WTC11 (cell line): ENCODE measurements around the gene PLD1. TPM values are rescaled to one million over a fixed set of nuclear protein-coding genes. Genes with fewer than 3 reads are reported as not detected.

Experiments used
- ATAC-seq: fragments of 200-7000 bp; cut with Tn5 transposase; 2 replicates; pipeline ENCODE4 v1.10.0; 2021; ENCODE audit warnings: mild to moderate bottlenecking, moderate library complexity
- CTCF ChIA-PET: fragments of 300-600 bp; sonication (Branson Sonifier 250); formaldehyde crosslinking; loops from one replicate; lab custom pipeline; 2021; ENCODE audit warnings: antibody characterized with exemption; lab: Charles Lee
- POLR2A ChIA-PET: fragments of 350-600 bp; sonication (Branson Sonifier 250); formaldehyde crosslinking; loops from one replicate; lab custom pipeline; 2021; ENCODE audit warnings: antibody characterized with exemption; lab: Charles Lee
- DNase-seq: peaks from one replicate; pipeline ENCODE4 v3.0.0; 2021; ENCODE audit warnings: low spot score
- H3K27ac Mint-ChIP-seq: 2 replicates; pipeline ENCODE4 v1.8.0; 2021; ENCODE audit warnings: mixed read lengths
- H3K27me3 Mint-ChIP-seq: 2 replicates; pipeline ENCODE4 v1.8.0; 2021; ENCODE audit warnings: low read depth, mild to moderate bottlenecking, moderate library complexity, mixed read lengths
- H3K36me3 Mint-ChIP-seq: 2 replicates; pipeline ENCODE4 v1.8.0; 2021; ENCODE audit warnings: mixed read lengths
- H3K4me1 Mint-ChIP-seq: 2 replicates; pipeline ENCODE4 v1.8.0; 2022; ENCODE audit warnings: mixed read lengths
- H3K4me3 Mint-ChIP-seq: 2 replicates; pipeline ENCODE4 v1.8.0; 2021; ENCODE audit warnings: mild to moderate bottlenecking, moderate library complexity, mixed read lengths
- H3K9me3 Mint-ChIP-seq: 2 replicates; pipeline ENCODE4 v1.8.0; 2021; ENCODE audit warnings: mixed read lengths
- AFF4 ChIP-seq: sonication (generic); formaldehyde crosslinking; IDR thresholded peaks from 2 replicates; pipeline ENCODE4 v1.8.1; 2023; ENCODE audit warnings: mild to moderate bottlenecking, missing genetic modification reagents, borderline replicate concordance
- ATF1 ChIP-seq: sonication (generic); formaldehyde crosslinking; IDR thresholded peaks from 2 replicates; pipeline ENCODE4 v1.8.1; 2023; ENCODE audit warnings: mild to moderate bottlenecking, moderate library complexity, missing genetic modification reagents
- ATF6 ChIP-seq: sonication (generic); formaldehyde crosslinking; IDR thresholded peaks from 2 replicates; pipeline ENCODE4 v1.8.1; 2023; ENCODE audit warnings: mild to moderate bottlenecking, missing genetic modification reagents
- CBFB ChIP-seq: sonication (generic); formaldehyde crosslinking; IDR thresholded peaks from 2 replicates; pipeline ENCODE4 v1.8.1; 2022; ENCODE audit warnings: mild to moderate bottlenecking, low read depth, missing genetic modification reagents
- CREB1 ChIP-seq: sonication (generic); formaldehyde crosslinking; IDR thresholded peaks from 2 replicates; pipeline ENCODE4 v1.8.0; 2023; ENCODE audit warnings: mild to moderate bottlenecking, missing genetic modification reagents
- ETV6 ChIP-seq: sonication (generic); formaldehyde crosslinking; IDR thresholded peaks from 2 replicates; pipeline ENCODE4 v1.8.1; 2022; ENCODE audit warnings: mild to moderate bottlenecking, missing genetic modification reagents
- GABPB1 ChIP-seq: sonication (generic); formaldehyde crosslinking; IDR thresholded peaks from 2 replicates; pipeline ENCODE4 v1.8.1; 2023; ENCODE audit warnings: mild to moderate bottlenecking, missing genetic modification reagents
- JAZF1 ChIP-seq: fragments of 250-450 bp; sonication (Bioruptor Pico); IDR thresholded peaks from 2 replicates; pipeline ENCODE4 v1.9.0; 2021; ENCODE audit warnings: moderate library complexity, mild to moderate bottlenecking, inconsistent platforms
- PREB ChIP-seq: sonication (generic); formaldehyde crosslinking; IDR thresholded peaks from 2 replicates; pipeline ENCODE4 v1.8.1; 2022; ENCODE audit warnings: mild to moderate bottlenecking, missing genetic modification reagents, moderate library complexity, borderline replicate concordance
- TEAD4 ChIP-seq: sonication (generic); formaldehyde crosslinking; IDR thresholded peaks from 2 replicates; pipeline ENCODE4 v1.8.0; 2022; ENCODE audit warnings: mild to moderate bottlenecking, missing genetic modification reagents
- ZNF232 ChIP-seq: sonication (generic); formaldehyde crosslinking; IDR thresholded peaks from 2 replicates; pipeline ENCODE4 v1.8.0; 2022; ENCODE audit warnings: mild to moderate bottlenecking, missing genetic modification reagents
- ZNF263 ChIP-seq: sonication (generic); formaldehyde crosslinking; IDR thresholded peaks from 2 replicates; pipeline ENCODE4 v1.8.1; 2022; ENCODE audit warnings: low read depth, mild to moderate bottlenecking, moderate library complexity, missing genetic modification reagents
- total RNA-seq: library from RNA; stranded (reverse); gene quantifications from 3 replicates; pipeline ENCODE4 v1.2.3, GENCODE V29; 2021
- TF ChIP-seq, protein P1 (sequence below): sonication (generic); formaldehyde crosslinking; IDR thresholded peaks from 2 replicates; pipeline ENCODE4 v1.8.0; 2023; ENCODE audit warnings: missing genetic modification reagents
- TF ChIP-seq, protein P2 (sequence below): sonication (generic); formaldehyde crosslinking; IDR thresholded peaks from 2 replicates; pipeline ENCODE4 v1.8.0; 2022; ENCODE audit warnings: mild to moderate bottlenecking, missing genetic modification reagents

The PLD1 gene
- total RNA-seq, 1 experiment from 2014 or later = 4.0 TPM

DNA sequence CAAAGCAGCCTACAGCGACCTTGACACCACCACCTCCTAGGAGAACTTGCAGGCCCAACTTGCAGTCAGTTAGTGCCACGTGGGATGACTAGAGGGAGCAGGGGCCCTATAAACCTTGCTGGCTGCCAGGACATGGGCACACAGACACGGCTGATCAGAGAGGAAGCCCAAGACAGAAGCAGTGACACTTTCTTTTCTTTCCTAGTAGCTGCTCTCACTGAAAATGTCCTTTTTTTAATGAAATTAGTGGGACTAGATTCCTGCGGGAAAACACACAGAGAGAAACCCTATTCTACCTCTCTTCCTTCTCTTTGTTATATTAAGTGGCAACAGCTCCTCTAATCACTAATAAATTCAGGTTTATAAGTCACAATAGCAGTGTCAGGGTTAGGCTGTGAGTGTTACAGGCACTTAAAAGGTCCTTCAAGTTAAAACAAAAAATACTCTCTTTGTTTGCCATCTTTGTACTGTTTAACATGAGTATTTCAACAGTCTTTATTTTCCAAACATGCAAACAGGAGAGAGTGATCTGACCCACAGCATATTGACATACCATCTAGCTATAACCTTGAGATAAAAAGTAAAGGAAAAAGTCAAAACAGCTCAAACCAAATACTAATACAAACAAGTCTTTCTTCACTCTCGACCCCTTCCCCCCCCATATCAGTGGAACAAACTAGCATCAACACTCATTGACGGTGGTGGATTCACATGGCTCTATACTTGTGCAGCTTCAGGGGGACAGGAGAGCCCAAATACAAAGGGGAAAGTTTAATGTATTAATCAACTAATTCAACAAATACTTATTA, 30.7 kb upstream of the PLD1 start:
- no peaks in the 10 kb centered on the region for H3K27me3 Mint-ChIP-seq
- TF ChIP-seq GABPB1 (CRISPR knock-in tag) = peak; percentile 88
- TF ChIP-seq TEAD4 (CRISPR knock-in tag) = no peak
- H3K4me3 Mint-ChIP-seq = no peak overlapping the region
- DNase-seq (no peak), ATAC-seq (no peak)
- no peaks in the 10 kb centered on the region for H3K36me3 Mint-ChIP-seq
- no peak overlapping the region for H3K27ac Mint-ChIP-seq
- ChIA-PET POLR2A (interaction anchor here (0.6 kb wide), 1 partner anchor 23 kb away, joined by 3 read pairs; no protein-coding TSS in a partner anchor), CTCF (interaction anchor here (0.6 to 1.2 kb wide), 6 partner anchors 11 to 501 kb away, joined by 3 to 5 read pairs (median 4); no protein-coding TSS in a partner anchor)
- peaks cover 32% of the 10 kb centered on the region for H3K4me1 Mint-ChIP-seq
- H3K9me3 Mint-ChIP-seq = peaks cover 2% of the 10 kb centered on the region; the same call in 1 of the 2 replicates

DNA sequence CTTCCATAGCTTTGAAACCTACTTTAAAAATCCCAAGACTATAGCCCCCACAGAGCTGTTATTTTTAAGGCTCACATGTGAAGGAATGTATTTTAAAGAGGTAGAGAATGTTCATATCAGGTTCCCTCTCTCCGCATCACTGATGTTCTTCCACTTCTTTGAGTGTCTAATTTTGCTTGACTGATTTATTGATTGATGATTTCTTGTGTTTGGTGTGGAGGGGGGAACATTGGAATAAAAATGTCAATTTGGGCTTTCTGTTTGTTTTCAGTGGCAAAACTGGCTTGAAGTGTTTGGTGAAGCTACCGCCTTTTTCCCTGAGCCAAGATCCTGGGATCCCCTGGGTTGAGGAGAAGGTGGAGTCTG, 30.1 kb upstream of the PLD1 start:
- ChIA-PET POLR2A (no interaction called here), CTCF (interaction anchor here (0.6 to 1.2 kb wide), 6 partner anchors 10 to 501 kb away, joined by 3 to 5 read pairs (median 4); no protein-coding TSS in a partner anchor)
- peaks cover 32% of the 10 kb centered on the region for H3K4me1 Mint-ChIP-seq
- TF ChIP-seq PREB (CRISPR knock-in tag) (no peak), CBFB (no peak), ETV6 (CRISPR knock-in tag) (no peak), ZNF232 (CRISPR knock-in tag) (no peak), ZNF263 (CRISPR knock-in tag) (no peak)
- TF ChIP-seq, protein P1, sequence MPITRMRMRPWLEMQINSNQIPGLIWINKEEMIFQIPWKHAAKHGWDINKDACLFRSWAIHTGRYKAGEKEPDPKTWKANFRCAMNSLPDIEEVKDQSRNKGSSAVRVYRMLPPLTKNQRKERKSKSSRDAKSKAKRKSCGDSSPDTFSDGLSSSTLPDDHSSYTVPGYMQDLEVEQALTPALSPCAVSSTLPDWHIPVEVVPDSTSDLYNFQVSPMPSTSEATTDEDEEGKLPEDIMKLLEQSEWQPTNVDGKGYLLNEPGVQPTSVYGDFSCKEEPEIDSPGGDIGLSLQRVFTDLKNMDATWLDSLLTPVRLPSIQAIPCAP = no peak
- DNase-seq (no peak), ATAC-seq (no peak)
- no peaks in the 10 kb centered on the region for H3K9me3 Mint-ChIP-seq
- H3K27ac Mint-ChIP-seq = no peak overlapping the region
- H3K36me3 Mint-ChIP-seq = no peaks in the 10 kb centered on the region
- no peaks in the 10 kb centered on the region for H3K27me3 Mint-ChIP-seq
- H3K4me3 Mint-ChIP-seq = no peak overlapping the region

- CTCF ChIA-PET = interaction anchor here (1.0 to 2.0 kb wide), 2 partner anchors 9 to 225 kb away, joined by 3 to 12 read pairs; no protein-coding TSS in a partner anchor
- TF ChIP-seq ATF6 (CRISPR knock-in tag) (no peak), ATF1 (no peak), JAZF1 (no peak), CREB1 (CRISPR knock-in tag) (no peak), AFF4 (CRISPR knock-in tag) (no peak)
- TF ChIP-seq, protein P2, sequence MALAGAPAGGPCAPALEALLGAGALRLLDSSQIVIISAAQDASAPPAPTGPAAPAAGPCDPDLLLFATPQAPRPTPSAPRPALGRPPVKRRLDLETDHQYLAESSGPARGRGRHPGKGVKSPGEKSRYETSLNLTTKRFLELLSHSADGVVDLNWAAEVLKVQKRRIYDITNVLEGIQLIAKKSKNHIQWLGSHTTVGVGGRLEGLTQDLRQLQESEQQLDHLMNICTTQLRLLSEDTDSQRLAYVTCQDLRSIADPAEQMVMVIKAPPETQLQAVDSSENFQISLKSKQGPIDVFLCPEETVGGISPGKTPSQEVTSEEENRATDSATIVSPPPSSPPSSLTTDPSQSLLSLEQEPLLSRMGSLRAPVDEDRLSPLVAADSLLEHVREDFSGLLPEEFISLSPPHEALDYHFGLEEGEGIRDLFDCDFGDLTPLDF (CRISPR knock-in tag) = no peak
- TF ChIP-seq, all 79 proteins: peak for 0
- no peak overlapping the region for H3K4me3 Mint-ChIP-seq
- no peaks in the 10 kb centered on the region for H3K27me3 Mint-ChIP-seq
- no peaks in the 10 kb centered on the region for H3K9me3 Mint-ChIP-seq
- H3K27ac Mint-ChIP-seq = no peak overlapping the region
- H3K36me3 Mint-ChIP-seq = no peaks in the 10 kb centered on the region
- ATAC-seq = no peak
- POLR2A ChIA-PET = no interaction called here
- no peak for DNase-seq
- H3K4me1 Mint-ChIP-seq = peaks cover 36% of the 10 kb centered on the region
Observed at GRCh38 chr3:171839270-171839669, 29.0 kb upstream of the PLD1 start.
